ACC112 (cell line): ENCODE measurements around the gene MYO3B.

Experiments used
- H2AFZ ChIP-seq: fragments of 200-600 bp; sonication (generic); one replicate; pipeline ENCODE4 v1.6.0; 2017; ENCODE audit warnings: antibody characterized with exemption, low read length; ENCODE audit not compliant: unreplicated experiment
- H3K27ac ChIP-seq: fragments of 200-600 bp; sonication (generic); 2 replicates; pipeline ENCODE4 v1.5.1; 2014; ENCODE audit warnings: low read depth, mild to moderate bottlenecking, antibody characterized with exemption, low read length, moderate library complexity
- H3K27me3 ChIP-seq: fragments of 200-600 bp; sonication (generic); 2 replicates; pipeline ENCODE4 v1.6.1; 2014; ENCODE audit warnings: mild to moderate bottlenecking, antibody characterized with exemption, low read length, moderate library complexity, mixed read lengths; ENCODE audit not compliant: insufficient read depth
- H3K36me3 ChIP-seq: fragments of 200-600 bp; sonication (generic); 2 replicates; pipeline ENCODE4 v1.6.1; 2016; ENCODE audit warnings: mild to moderate bottlenecking, antibody characterized with exemption, low read length, moderate library complexity, mixed read lengths; ENCODE audit not compliant: insufficient read depth
- H3K4me1 ChIP-seq: fragments of 200-600 bp; sonication (generic); one replicate; pipeline ENCODE4 v1.6.1; 2016; ENCODE audit warnings: low read length, mixed read lengths; ENCODE audit not compliant: insufficient read depth, unreplicated experiment, control insufficient read depth
- H3K4me3 ChIP-seq: fragments of 200-600 bp; sonication (generic); 2 replicates; pipeline ENCODE4 v1.5.1; 2014; ENCODE audit warnings: mild to moderate bottlenecking, low read depth, low read length
- H3K79me2 ChIP-seq: fragments of 200-600 bp; sonication (generic); one replicate; pipeline ENCODE4 v1.6.0; 2016; ENCODE audit warnings: low read length; ENCODE audit not compliant: control insufficient read depth, unreplicated experiment, insufficient read depth

MYO3B gene

GRCh38 chr2:170221317-170222288 lies 43.7 kb downstream of the MYO3B start:
- Histone ChIP-seq H3K27ac (no peak overlapping the region), H3K4me3 (no peak overlapping the region), H2AFZ (peak overlapping the region; percentile 31)

DNA sequence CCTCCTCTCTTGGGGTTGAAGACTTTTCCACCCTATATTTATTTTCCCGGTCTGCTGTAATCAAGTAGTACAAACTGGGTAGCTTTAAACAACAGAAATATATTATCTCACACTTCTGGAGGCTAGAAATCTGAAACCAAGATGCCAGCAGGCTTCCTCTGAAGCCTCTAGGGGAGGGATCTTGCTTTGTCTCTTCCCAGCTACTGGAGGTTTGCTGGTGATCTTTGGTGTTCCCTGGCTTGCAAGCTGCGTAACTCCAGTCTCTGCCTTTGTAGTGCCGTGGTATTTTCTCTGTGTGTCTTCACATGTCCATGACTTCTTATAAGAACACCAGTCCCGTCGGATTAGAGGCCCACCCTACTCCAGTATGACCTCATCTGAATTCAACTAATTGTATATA lies 44.4 kb downstream of the MYO3B start:
- Histone ChIP-seq H3K4me1 (no peaks in the 10 kb centered on the region), H3K27ac (no peak overlapping the region), H2AFZ (no peak overlapping the region)

More at GRCh38 chr2:170221317-170222288, 43.7 kb downstream of the MYO3B start:
- no peaks in the 10 kb centered on the region for H3K4me1 ChIP-seq
- H3K79me2 ChIP-seq, result no peaks in the 10 kb centered on the region
- H3K27me3 ChIP-seq, result no peaks in the 10 kb centered on the region; the same call in 1 of the 2 replicates
- no peaks in the 10 kb centered on the region for H3K36me3 ChIP-seq

DNA sequence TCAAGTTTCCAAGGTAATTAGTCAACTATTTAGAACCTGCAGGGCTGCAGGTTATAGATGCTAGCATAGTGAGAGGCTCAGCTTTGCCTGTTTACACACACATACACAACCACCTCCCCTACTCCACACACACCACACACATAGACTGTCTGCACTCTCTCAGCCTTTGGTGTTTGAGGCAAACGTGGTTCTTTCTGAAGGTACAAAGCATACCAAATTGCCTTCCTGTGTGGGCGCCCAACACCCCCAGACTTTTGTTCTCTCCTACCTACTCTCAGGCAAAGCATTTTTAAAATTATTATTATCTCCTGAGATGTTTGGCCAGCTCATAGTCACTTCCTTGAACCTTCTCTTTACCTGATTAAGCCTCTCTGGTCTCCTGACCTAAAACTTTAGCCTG lies 44.9 kb downstream of the MYO3B start:
- no peak overlapping the region for H3K4me3 ChIP-seq
- H3K79me2 ChIP-seq, result no peaks in the 10 kb centered on the region
- H3K4me1 ChIP-seq, result no peaks in the 10 kb centered on the region
- H3K36me3 ChIP-seq, result no peaks in the 10 kb centered on the region
- no peaks in the 10 kb centered on the region; the same call in 1 of the 2 replicates for H3K27me3 ChIP-seq
- no peak overlapping the region for H2AFZ ChIP-seq
- H3K27ac ChIP-seq, result no peak overlapping the region

More for the DNA sequence above, 44.4 kb downstream of the MYO3B start:
- Histone ChIP-seq H3K36me3 (no peaks in the 10 kb centered on the region), H3K79me2 (no peaks in the 10 kb centered on the region), H3K27me3 (no peaks in the 10 kb centered on the region; the same call in 1 of the 2 replicates), H3K4me3 (no peak overlapping the region)

DNA sequence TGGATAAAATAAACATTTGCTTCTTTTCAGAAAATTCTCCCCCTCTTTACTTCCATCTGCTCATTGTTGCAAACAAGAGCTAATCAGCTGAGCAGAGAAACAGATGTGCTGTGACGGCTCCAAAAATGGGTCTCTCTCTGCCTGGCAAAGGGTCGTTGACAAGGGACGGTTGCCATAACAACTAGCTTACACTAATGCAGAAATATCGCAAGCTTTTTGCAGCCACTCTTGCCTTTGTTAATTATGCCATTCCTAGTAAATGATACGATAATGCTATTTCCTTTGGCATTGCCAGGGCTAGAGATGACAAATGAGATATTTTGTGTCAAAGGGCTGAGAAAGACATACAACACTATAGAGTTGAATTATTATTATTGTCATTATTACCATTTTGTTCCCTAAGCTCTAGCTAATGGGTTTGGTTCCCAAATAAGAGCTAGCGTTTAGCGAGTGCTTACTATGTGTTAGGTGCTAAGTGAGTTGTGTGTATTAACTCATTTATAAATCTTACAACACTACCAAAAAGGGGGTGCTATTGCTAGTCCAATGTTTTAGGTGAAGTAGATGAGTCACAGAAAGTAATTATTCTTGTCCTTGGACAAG lies 46.8 kb downstream of the MYO3B start:
- no peaks in the 10 kb centered on the region for H3K36me3 ChIP-seq
- H3K27ac ChIP-seq, result no peak overlapping the region
- no peaks in the 10 kb centered on the region; the same call in 1 of the 2 replicates for H3K27me3 ChIP-seq
- no peak overlapping the region for H2AFZ ChIP-seq
- no peaks in the 10 kb centered on the region for H3K79me2 ChIP-seq
- no peak overlapping the region for H3K4me3 ChIP-seq
- no peaks in the 10 kb centered on the region for H3K4me1 ChIP-seq

DNA sequence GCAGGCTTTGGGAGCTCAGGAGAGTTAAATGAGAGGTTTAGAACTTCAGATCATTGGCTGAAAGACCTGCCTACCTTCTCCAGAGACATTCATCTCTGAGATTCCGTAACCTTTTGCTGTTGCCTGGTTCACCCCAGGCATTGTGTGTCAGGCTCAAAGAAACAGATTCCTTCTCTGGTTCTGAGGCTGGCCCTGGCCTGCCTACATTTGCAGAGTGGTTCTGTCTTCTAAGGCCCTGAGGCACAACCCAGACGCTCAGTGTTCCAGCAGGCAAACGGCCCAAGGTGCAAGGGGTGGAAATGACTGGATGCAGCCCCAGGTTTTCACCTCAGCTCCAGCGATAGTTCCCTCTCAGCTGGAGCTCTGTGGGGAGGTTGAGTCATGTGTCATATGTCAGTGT lies 48.3 kb downstream of the MYO3B start:
- Histone ChIP-seq H3K27me3 (no peaks in the 10 kb centered on the region; the same call in 1 of the 2 replicates), H2AFZ (no peak overlapping the region), H3K36me3 (no peaks in the 10 kb centered on the region), H3K27ac (no peak overlapping the region), H3K79me2 (no peaks in the 10 kb centered on the region), H3K4me3 (no peak overlapping the region), H3K4me1 (peaks cover 7% of the 10 kb centered on the region)

DNA sequence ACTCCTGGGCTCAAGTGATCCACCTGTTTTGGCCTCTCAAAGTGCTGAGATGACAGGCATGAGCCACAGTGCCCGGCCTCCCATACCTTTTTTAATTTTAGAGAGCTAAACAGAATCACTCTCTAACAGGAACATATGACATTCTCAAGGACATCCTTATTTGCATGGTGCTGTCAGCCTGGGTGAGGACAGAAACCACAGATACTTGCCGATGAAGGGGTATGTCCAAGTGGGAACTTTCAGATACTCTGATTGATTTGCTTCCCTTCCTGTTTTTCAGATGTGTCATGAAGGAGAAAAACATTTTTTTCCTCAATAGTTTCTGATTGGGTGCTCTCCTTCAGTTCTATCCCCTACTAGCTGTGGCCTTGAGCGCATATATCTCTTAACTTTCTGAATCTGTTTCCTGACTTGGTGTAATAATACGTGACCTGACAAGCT lies 49.6 kb downstream of the MYO3B start:
- no peak overlapping the region for H3K4me3 ChIP-seq
- peaks cover 7% of the 10 kb centered on the region for H3K4me1 ChIP-seq
- no peaks in the 10 kb centered on the region for H3K79me2 ChIP-seq
- no peak overlapping the region for H2AFZ ChIP-seq
- H3K36me3 ChIP-seq, result no peaks in the 10 kb centered on the region
- H3K27ac ChIP-seq, result no peak overlapping the region
- no peaks in the 10 kb centered on the region; the same call in 1 of the 2 replicates for H3K27me3 ChIP-seq

DNA sequence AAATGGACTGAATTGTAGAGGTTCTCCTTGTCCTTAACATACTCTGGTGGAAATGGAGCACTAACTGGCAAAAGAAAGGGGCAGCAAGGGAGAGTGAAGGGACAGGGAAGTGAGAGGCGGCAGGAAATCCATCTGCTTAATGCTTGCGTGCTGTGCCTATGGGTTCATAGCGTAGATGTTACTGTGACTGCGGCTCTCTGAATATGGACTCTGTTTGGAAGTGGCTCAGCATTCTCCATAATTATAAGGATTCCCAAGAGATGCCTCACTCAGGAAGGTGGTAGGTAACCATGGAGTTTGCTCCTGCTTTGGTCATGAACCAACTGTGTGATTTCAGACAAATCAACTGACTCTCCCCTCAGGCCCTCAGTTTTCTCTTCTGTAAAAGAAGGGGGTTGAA lies 50.0 kb downstream of the MYO3B start:
- H3K36me3 ChIP-seq, result no peaks in the 10 kb centered on the region
- no peak overlapping the region for H3K4me3 ChIP-seq
- H2AFZ ChIP-seq, result no peak overlapping the region
- H3K79me2 ChIP-seq, result no peaks in the 10 kb centered on the region
- no peak overlapping the region for H3K27ac ChIP-seq
- no peaks in the 10 kb centered on the region; the same call in 1 of the 2 replicates for H3K27me3 ChIP-seq
- peaks cover 7% of the 10 kb centered on the region for H3K4me1 ChIP-seq

DNA sequence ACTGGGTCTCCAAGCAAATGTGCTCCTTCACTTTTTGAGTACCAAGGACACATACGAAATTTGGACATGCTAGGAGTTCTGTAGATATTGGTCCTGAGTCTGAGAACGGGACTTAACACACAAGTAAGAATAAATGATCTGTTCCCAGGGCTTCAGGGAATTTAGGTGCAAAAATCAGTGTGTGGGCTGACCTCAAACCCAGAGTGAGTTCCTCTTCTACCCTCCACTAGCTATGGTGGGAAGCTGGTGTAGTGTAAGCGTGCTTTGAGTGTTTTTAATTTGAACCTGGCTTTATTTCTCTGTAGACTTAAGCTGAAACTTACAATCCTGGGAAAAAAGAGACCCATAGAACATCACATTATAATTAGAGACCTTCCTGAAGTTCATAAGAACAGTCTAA lies 50.5 kb downstream of the MYO3B start:
- Histone ChIP-seq H3K4me3 (no peak overlapping the region), H2AFZ (no peak overlapping the region), H3K36me3 (no peaks in the 10 kb centered on the region), H3K4me1 (peaks cover 7% of the 10 kb centered on the region), H3K79me2 (no peaks in the 10 kb centered on the region), H3K27me3 (no peaks in the 10 kb centered on the region; the same call in 1 of the 2 replicates), H3K27ac (no peak overlapping the region)

GRCh38 chr2:170229125-170229524 lies 51.2 kb downstream of the MYO3B start:
- no peak overlapping the region for H3K27ac ChIP-seq
- peaks cover 7% of the 10 kb centered on the region for H3K4me1 ChIP-seq
- H3K36me3 ChIP-seq, result no peaks in the 10 kb centered on the region
- no peaks in the 10 kb centered on the region; the same call in 1 of the 2 replicates for H3K27me3 ChIP-seq
- H3K4me3 ChIP-seq, result no peak overlapping the region
- H3K79me2 ChIP-seq, result no peaks in the 10 kb centered on the region
- no peak overlapping the region for H2AFZ ChIP-seq

- H3K4me3 ChIP-seq, result peak overlapping the region; percentile 46
- H3K27ac ChIP-seq, result no peak overlapping the region
- H3K79me2 ChIP-seq, result no peaks in the 10 kb centered on the region
- H3K27me3 ChIP-seq, result no peaks in the 10 kb centered on the region; the same call in 1 of the 2 replicates
- H2AFZ ChIP-seq, result peak overlapping the region; percentile 80
- no peaks in the 10 kb centered on the region for H3K36me3 ChIP-seq
- H3K4me1 ChIP-seq, result peaks cover 7% of the 10 kb centered on the region
These were observed 51.8 kb downstream of the MYO3B start for GRCh38 chr2:170229744-170230143.
